MCF 10A (cell line): Measurements from ENCODE around the gene KRT79. TPM values are rescaled to one million over a fixed set of nuclear protein-coding genes. Genes with fewer than 3 reads are reported as not detected.

Experiments
- BruUV-seq: library from RNA; stranded (reverse); fragments of 400-500 nt; replicated peaks from 2 replicates; lab custom pipeline; 2021; lab: Mats Ljungman, UMichigan
- CTCF ChIA-PET: fragments of 300-600 bp; sonication (Branson Sonifier 250); formaldehyde crosslinking; extraction: SDS; loops from one replicate; lab custom pipeline; 2021; ENCODE audit warnings: antibody characterized with exemption, inconsistent platforms; lab: Yijun Ruan, JAX
- POLR2A ChIA-PET: fragments of 300-600, 350-650 bp; sonication (Branson Sonifier 250); formaldehyde crosslinking; extraction: SDS; loops from one replicate; lab custom pipeline; 2020; ENCODE audit warnings: antibody characterized with exemption, inconsistent platforms; lab: Yijun Ruan, JAX
- DNase-seq: peaks from one replicate; pipeline ENCODE4 v3.0.0-alpha.2; 2018; ENCODE audit not compliant: unreplicated experiment
- H3K27ac Mint-ChIP-seq: one replicate; pipeline ENCODE4 v1.8.0; 2022; ENCODE audit warnings: mild to moderate bottlenecking, low read depth, mixed read lengths; ENCODE audit not compliant: unreplicated experiment
- H3K27me3 Mint-ChIP-seq: one replicate; pipeline ENCODE4 v1.8.0; 2022; ENCODE audit warnings: mixed read lengths; ENCODE audit not compliant: insufficient read depth, unreplicated experiment
- H3K36me3 Mint-ChIP-seq: one replicate; pipeline ENCODE4 v1.8.0; 2022; ENCODE audit warnings: mild to moderate bottlenecking, moderate library complexity, mixed read lengths; ENCODE audit not compliant: insufficient read depth, unreplicated experiment
- H3K4me1 Mint-ChIP-seq: one replicate; pipeline ENCODE4 v1.8.0; 2022; ENCODE audit warnings: mixed read lengths; ENCODE audit not compliant: insufficient read depth, unreplicated experiment
- H3K4me3 Mint-ChIP-seq: one replicate; pipeline ENCODE4 v1.8.0; 2022; ENCODE audit warnings: mild to moderate bottlenecking, moderate library complexity, mixed read lengths; ENCODE audit not compliant: unreplicated experiment
- H3K9me3 Mint-ChIP-seq: one replicate; pipeline ENCODE4 v1.8.0; 2022; ENCODE audit warnings: mixed read lengths; ENCODE audit not compliant: unreplicated experiment
- CTCF ChIP-seq: fragments of 200-600 bp; IDR thresholded peaks from one replicate; pipeline ENCODE4 v1.8.0; 2022; ENCODE audit warnings: antibody characterized with exemption, mild to moderate bottlenecking; ENCODE audit not compliant: unreplicated experiment
- intact Hi-C: fragments of 100-400 bp; cut with micrococcal nuclease; formaldehyde crosslinking; loops from 2 replicates; pipeline ENCODE4 v1.14.1; 2022
- total RNA-seq: library from RNA; stranded (reverse); gene quantifications from 2 replicates; pipeline ENCODE4 v1.2.3, GENCODE V29; 2022

The KRT79 gene
- total RNA-seq, 1 experiment from 2014 or later = not detected

- Mint-ChIP-seq H3K27ac (no peak overlapping the region), H3K36me3 (no peaks in the 10 kb centered on the region), H3K4me3 (no peak overlapping the region), H3K4me1 (no peaks in the 10 kb centered on the region), H3K27me3 (peaks cover 22% of the 10 kb centered on the region), H3K9me3 (no peaks in the 10 kb centered on the region)
- BruUV-seq = no TSS peak
- DNase-seq = no peak
- TF ChIP-seq CTCF = no peak
- intact Hi-C loops = no loop called here
- ChIA-PET CTCF (interaction anchor here (0.6 kb wide), 2 partner anchors 108 to 453 kb away, joined by 4 to 5 read pairs; no protein-coding TSS in a partner anchor), POLR2A (no interaction called here)
Measured at GRCh38 chr12:52831251-52831650, 2.9 kb downstream of the KRT79 start.

DNA sequence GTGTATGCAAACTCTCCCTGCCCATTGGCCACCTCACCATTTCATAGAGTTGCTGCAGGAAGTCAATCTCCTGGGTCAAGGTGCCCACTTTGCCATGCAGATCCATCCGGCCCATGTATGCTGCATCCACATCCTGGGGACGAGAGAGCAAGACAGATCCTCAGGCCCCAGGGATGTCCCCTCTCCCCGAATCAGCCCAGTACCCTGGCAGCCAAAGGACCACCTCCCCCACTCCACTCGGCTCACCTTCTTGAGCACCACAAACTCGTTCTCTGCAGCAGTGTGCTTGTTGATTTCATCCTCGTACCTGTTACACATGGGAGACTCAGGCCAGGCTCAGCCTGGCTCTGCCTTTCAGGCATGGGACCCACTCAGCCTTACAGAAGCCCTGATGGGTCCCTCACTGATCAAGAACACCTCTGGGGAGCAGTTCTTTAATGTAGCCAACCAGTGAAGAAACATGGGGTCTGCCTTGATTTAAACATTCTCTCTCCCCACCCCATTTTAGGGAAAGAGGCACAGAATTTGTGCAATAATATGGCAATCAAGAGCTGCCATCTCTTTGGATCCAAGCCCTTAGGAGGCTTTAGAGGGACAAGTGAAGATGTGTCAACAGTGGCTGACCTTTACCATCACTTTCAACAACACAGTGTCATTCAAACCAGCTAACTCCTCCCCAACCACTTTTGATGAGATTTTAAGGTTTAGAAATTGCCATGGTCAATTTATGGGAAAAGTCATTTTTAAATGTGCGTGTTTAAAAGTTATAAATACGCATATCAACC lies 3.9 kb downstream of the KRT79 start:
- no peak for DNase-seq
- H3K4me1 Mint-ChIP-seq = no peaks in the 10 kb centered on the region
- ChIA-PET POLR2A (no interaction called here), CTCF (no interaction called here)
- intact Hi-C loops = no loop called here
- H3K27me3 Mint-ChIP-seq = peaks cover 22% of the 10 kb centered on the region
- TF ChIP-seq CTCF = no peak
- H3K9me3 Mint-ChIP-seq = no peaks in the 10 kb centered on the region
- H3K27ac Mint-ChIP-seq = no peak overlapping the region
- H3K36me3 Mint-ChIP-seq = no peaks in the 10 kb centered on the region
- no TSS peak for BruUV-seq
- H3K4me3 Mint-ChIP-seq = no peak overlapping the region

- Mint-ChIP-seq H3K9me3 (no peaks in the 10 kb centered on the region), H3K4me1 (no peaks in the 10 kb centered on the region), H3K27ac (no peak overlapping the region), H3K27me3 (peaks cover 22% of the 10 kb centered on the region), H3K36me3 (no peaks in the 10 kb centered on the region), H3K4me3 (no peak overlapping the region)
- ChIA-PET CTCF (no interaction called here), POLR2A (interaction anchor here (1.6 kb wide), 1 partner anchor 10 kb away, joined by 3 read pairs; no protein-coding TSS in a partner anchor)
- BruUV-seq = no TSS peak
- intact Hi-C loops = no loop called here
- no peak for DNase-seq
- no peak for TF ChIP-seq CTCF
Measured at GRCh38 chr12:52828591-52829021, 5.5 kb downstream of the KRT79 start.

GRCh38 chr12:52828156-52828555 lies 6.0 kb downstream of the KRT79 start:
- H3K4me3 Mint-ChIP-seq = no peak overlapping the region
- H3K27ac Mint-ChIP-seq = no peak overlapping the region
- no peaks in the 10 kb centered on the region for H3K36me3 Mint-ChIP-seq
- peaks cover 20% of the 10 kb centered on the region for H3K27me3 Mint-ChIP-seq
- ChIA-PET CTCF (no interaction called here), POLR2A (interaction anchor here (1.6 kb wide), 1 partner anchor 10 kb away, joined by 3 read pairs; no protein-coding TSS in a partner anchor)
- no TSS peak for BruUV-seq
- intact Hi-C loops = no loop called here
- DNase-seq = no peak
- no peak for TF ChIP-seq CTCF
- no peaks in the 10 kb centered on the region for H3K9me3 Mint-ChIP-seq
- H3K4me1 Mint-ChIP-seq = no peaks in the 10 kb centered on the region
